ENCODE data around the gene KLLN. TPM values are rescaled to one million over a fixed set of nuclear protein-coding genes. Genes with fewer than 3 reads are reported as not detected.

The KLLN gene
- total and polyA plus RNA-seq, 9 of the 15 experiments (the other 6 are each of a cell fraction or from before 2014, with no cell fraction given), result 0.07 to 0.40 (median 0.25) TPM

DNA sequence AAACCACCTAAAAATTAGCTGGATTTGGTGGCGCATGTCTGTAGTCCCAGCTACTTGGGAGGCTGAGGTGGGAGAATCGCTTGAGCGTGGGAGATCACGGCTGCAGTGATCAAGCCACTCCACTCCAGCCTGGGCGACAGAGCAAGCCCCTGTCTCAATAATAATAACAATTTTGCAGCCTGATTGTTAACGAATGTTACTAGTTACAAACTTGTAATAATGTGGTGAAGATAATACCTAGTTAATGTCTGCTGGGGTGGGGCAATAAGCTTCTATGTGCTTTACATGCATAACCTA is 44.1 kb downstream of the KLLN start:
- FAIRE-seq (no peak), DNase-seq (ENCODE audit: extremely low read depth in 1 of 4, low spot score in 3 of 4) (no peak), ATAC-seq (no peak)
- TSS peak; percentile 35 for BruUV-seq (replicated peaks)
- no peak overlapping the region for H3K4me3 ChIP-seq
- ChIA-PET POLR2A (interaction anchor here (0.6 to 2.3 kb wide), 2 partner anchors 9 to 44 kb away, joined by 3 to 11 read pairs; partner anchors contain the start of genes KLLN and PTEN), CTCF (ENCODE audit: low intra/inter-chr PET ratio) (no interaction called here)
- H3K27ac ChIP-seq (ENCODE audit: extremely low read depth, low read depth, low read length), result no peak overlapping the region
- H4K20me1 ChIP-seq (replicated peaks; ENCODE audit: control insufficient read depth, insufficient read depth, low read length), result no peaks in the 10 kb centered on the region; the same call in 1 of the 2 replicates
- peaks cover 3 to 5% of the 10 kb centered on the region in 2 experiments; a peak in 3 of 5 replicates for H3K4me1 ChIP-seq (replicated peaks in 1 of 2; ENCODE audit: control insufficient read depth in 2 of 2, insufficient read depth in 2 of 2, low read length in 2 of 2)
- no peaks in the 10 kb centered on the region for H3K27me3 ChIP-seq (ENCODE audit: control insufficient read depth in 2 of 2, insufficient read depth in 2 of 2, low read length in 2 of 2)
- 61% methylated on average over 4 of the region's 6 CpGs for WGBS (ENCODE audit: insufficient coverage, low coverage, missing lambda C conversion rate)
- H3K9me1 ChIP-seq (ENCODE audit: control insufficient read depth, insufficient read depth, low read length), result no peaks in the 10 kb centered on the region
- no peak overlapping the region for H3K9ac ChIP-seq (ENCODE audit: insufficient read depth in 1 of 2, low read depth in 2 of 2, low read length in 2 of 2)
- H3K9me3 ChIP-seq (replicated peaks; ENCODE audit: control insufficient read depth, insufficient read depth, low read depth, low read length), result no peaks in the 10 kb centered on the region
- intact Hi-C loops (cut with micrococcal nuclease) (loop anchor here (5.0 kb wide), 1 partner anchor 43 kb away; the partner anchor contains the start of genes KLLN and PTEN), in situ Hi-C loops (cut with MboI) (no loop called here)
- no peak for TF ChIP-seq SRSF1 (IDR thresholded peaks at IDR 0.05; ENCODE audit: low read depth, low read length)
- no peak for TF ChIP-seq TGIF2 (CRISPR knock-in tag; IDR thresholded peaks at IDR 0.05)
- no peak for TF ChIP-seq PHF8 (IDR thresholded peaks at IDR 0.05; ENCODE audit: borderline replicate concordance, low read length)
- TF ChIP-seq TRIM28 (IDR thresholded peaks at IDR 0.05), result no peak
- no peak for TF ChIP-seq CSDE1 (IDR thresholded peaks at IDR 0.05)
- no peak for TF ChIP-seq CHD1 (IDR thresholded peaks at IDR 0.05; ENCODE audit: low read length)
- TF ChIP-seq ATF7 (IDR thresholded peaks at IDR 0.05), result no peak
- no peak for TF ChIP-seq BRF1 (IDR thresholded peaks at IDR 0.05; ENCODE audit: borderline replicate concordance, extremely low read depth, insufficient read length)
- TF ChIP-seq, protein P1, sequence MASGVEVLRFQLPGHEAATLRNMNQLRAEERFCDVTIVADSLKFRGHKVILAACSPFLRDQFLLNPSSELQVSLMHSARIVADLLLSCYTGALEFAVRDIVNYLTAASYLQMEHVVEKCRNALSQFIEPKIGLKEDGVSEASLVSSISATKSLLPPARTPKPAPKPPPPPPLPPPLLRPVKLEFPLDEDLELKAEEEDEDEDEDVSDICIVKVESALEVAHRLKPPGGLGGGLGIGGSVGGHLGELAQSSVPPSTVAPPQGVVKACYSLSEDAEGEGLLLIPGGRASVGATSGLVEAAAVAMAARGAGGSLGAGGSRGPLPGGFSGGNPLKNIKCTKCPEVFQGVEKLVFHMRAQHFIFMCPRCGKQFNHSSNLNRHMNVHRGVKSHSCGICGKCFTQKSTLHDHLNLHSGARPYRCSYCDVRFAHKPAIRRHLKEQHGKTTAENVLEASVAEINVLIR (CRISPR knock-in tag; IDR thresholded peaks at IDR 0.05), result no peak
- TF ChIP-seq, protein P2, sequence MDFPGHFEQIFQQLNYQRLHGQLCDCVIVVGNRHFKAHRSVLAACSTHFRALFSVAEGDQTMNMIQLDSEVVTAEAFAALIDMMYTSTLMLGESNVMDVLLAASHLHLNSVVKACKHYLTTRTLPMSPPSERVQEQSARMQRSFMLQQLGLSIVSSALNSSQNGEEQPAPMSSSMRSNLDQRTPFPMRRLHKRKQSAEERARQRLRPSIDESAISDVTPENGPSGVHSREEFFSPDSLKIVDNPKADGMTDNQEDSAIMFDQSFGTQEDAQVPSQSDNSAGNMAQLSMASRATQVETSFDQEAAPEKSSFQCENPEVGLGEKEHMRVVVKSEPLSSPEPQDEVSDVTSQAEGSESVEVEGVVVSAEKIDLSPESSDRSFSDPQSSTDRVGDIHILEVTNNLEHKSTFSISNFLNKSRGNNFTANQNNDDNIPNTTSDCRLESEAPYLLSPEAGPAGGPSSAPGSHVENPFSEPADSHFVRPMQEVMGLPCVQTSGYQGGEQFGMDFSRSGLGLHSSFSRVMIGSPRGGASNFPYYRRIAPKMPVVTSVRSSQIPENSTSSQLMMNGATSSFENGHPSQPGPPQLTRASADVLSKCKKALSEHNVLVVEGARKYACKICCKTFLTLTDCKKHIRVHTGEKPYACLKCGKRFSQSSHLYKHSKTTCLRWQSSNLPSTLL (IDR thresholded peaks at IDR 0.05), result no peak
- TF ChIP-seq ZFP1 (CRISPR knock-in tag; IDR thresholded peaks at IDR 0.05), result no peak
- no peak for TF ChIP-seq EWSR1 (IDR thresholded peaks at IDR 0.05; ENCODE audit: borderline replicate concordance, low read depth, partially characterized antibody)
- TF ChIP-seq HMG20A (CRISPR knock-in tag; conservative IDR thresholded peaks at IDR 0.05), result no peak
- TF ChIP-seq, protein P3, sequence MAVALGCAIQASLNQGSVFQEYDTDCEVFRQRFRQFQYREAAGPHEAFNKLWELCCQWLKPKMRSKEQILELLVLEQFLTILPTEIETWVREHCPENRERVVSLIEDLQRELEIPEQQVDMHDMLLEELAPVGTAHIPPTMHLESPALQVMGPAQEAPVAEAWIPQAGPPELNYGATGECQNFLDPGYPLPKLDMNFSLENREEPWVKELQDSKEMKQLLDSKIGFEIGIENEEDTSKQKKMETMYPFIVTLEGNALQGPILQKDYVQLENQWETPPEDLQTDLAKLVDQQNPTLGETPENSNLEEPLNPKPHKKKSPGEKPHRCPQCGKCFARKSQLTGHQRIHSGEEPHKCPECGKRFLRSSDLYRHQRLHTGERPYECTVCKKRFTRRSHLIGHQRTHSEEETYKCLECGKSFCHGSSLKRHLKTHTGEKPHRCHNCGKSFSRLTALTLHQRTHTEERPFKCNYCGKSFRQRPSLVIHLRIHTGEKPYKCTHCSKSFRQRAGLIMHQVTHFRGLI (CRISPR knock-in tag; IDR thresholded peaks at IDR 0.05), result no peak
- no peak overlapping the region for H3K4me2 ChIP-seq (ENCODE audit: insufficient read depth, low read length)
- H2AFZ ChIP-seq (ENCODE audit: low read depth, low read length), result no peak overlapping the region; the same call in 1 of the 2 replicates
- peaks cover 5% of the 10 kb centered on the region; the same call in 2 of the 3 replicates for H3K36me3 ChIP-seq (ENCODE audit: control insufficient read depth, insufficient read depth, low read length)
- peaks cover 38% of the 10 kb centered on the region for H3K79me2 ChIP-seq (ENCODE audit: control insufficient read depth, insufficient read depth, low read length)
